ENCODE results near the gene MORF4L1.

DNA sequence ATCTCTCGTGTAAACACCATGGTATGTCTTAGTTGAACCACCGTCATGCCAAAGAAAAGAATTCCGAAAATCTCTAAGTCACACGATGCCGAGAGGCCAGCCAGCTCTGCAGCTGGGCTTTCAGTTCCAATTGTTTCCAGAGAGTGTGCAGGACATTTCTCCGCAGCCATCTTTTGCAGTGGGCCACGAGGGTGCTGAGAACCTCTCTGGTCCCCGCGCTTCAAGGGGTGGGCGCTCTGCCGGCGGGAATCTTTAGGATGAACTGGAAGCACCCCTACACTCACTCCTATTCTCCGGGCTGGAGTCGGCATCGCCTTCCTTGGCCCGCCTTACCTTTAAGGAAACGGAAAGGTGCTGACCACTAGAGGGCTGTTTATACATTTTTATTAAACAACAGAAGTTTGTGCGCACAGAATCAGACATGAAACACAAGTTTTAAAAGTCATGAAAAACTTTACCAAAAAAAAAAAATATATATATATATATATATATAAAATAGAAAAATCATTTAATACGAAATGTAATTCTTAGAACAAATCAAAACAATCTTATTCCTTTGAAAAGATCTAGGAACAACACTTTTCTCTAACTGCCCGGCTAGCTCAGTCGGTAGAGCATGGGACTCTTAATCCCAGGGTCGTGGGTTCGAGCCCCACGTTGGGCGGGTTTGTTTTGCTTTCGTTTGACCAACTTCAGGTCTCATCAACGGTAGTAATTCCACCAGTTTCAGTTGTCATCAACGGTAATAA, 12.5 kb upstream of the MORF4L1 start:
- TF ChIP-seq, protein P1, sequence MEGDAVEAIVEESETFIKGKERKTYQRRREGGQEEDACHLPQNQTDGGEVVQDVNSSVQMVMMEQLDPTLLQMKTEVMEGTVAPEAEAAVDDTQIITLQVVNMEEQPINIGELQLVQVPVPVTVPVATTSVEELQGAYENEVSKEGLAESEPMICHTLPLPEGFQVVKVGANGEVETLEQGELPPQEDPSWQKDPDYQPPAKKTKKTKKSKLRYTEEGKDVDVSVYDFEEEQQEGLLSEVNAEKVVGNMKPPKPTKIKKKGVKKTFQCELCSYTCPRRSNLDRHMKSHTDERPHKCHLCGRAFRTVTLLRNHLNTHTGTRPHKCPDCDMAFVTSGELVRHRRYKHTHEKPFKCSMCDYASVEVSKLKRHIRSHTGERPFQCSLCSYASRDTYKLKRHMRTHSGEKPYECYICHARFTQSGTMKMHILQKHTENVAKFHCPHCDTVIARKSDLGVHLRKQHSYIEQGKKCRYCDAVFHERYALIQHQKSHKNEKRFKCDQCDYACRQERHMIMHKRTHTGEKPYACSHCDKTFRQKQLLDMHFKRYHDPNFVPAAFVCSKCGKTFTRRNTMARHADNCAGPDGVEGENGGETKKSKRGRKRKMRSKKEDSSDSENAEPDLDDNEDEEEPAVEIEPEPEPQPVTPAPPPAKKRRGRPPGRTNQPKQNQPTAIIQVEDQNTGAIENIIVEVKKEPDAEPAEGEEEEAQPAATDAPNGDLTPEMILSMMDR (IDR thresholded peaks at IDR 0.05), result peak; percentile 30 to 73 (median 59)
- no peak for TF ChIP-seq POLR2A (IDR thresholded peaks at IDR 0.05)

Data from heart left ventricle (tissue), 13 donors.